HG02973 (cell line): ENCODE data around the gene MSH6.
"Not testable (repeated sequence)": the region's sequence is repeated elsewhere in the genome, so short reads cannot be mapped to it uniquely, and the experiment has no call there.

Source experiments
- ATAC-seq: cut with Tn5 transposase; IDR thresholded peaks from one replicate; pipeline ENCODE4 v1.9.1; 2021; ENCODE audit warnings: moderate library complexity; ENCODE audit not compliant: unreplicated experiment

The MSH6 gene

GRCh38 chr2:47833516-47833968 lies 50.6 kb downstream of the MSH6 start:
- ATAC-seq, result peak; percentile 85

GRCh38 chr2:47838249-47838648 lies 55.3 kb downstream of the MSH6 start:
- no peak for ATAC-seq

- ATAC-seq, result no peak
Observed at GRCh38 chr2:47838686-47839085, 55.7 kb downstream of the MSH6 start.

GRCh38 chr2:47842846-47843245 lies 59.9 kb downstream of the MSH6 start:
- ATAC-seq, result no peak

- ATAC-seq, result no peak
Observed at GRCh38 chr2:47843407-47843806, 60.5 kb downstream of the MSH6 start.

- ATAC-seq, result no peak
Observed at GRCh38 chr2:47844162-47844561, 61.2 kb downstream of the MSH6 start.

- no peak for ATAC-seq
Observed at GRCh38 chr2:47849368-47849767, 66.4 kb downstream of the MSH6 start.

- no peak for ATAC-seq
Observed at GRCh38 chr2:47850198-47850597, 67.3 kb downstream of the MSH6 start.

- not testable (repeated sequence) for ATAC-seq
Observed at GRCh38 chr2:47853067-47853777, 70.3 kb downstream of the MSH6 start.
